K562 (cell line): ENCODE results near the gene RFLNA. TPM values are rescaled to one million over a fixed set of nuclear protein-coding genes. Genes with fewer than 3 reads are reported as not detected.

Experiments
- ATAC-seq: fragments of 200-7000 bp; cut with Tn5 transposase; 3 replicates; pipeline ENCODE4 v1.9.1; 2020; ENCODE audit warnings: moderate library complexity
- BruUV-seq: library from RNA; stranded (reverse); fragments of 400-500 nt; replicated peaks from 2 replicates; lab custom pipeline; 2021; lab: Mats Ljungman, UMichigan
- CTCF ChIA-PET: fragments of 300-600 bp; formaldehyde crosslinking; extraction: SDS; loops from one replicate; lab custom pipeline; 2021; ENCODE audit warnings: low intra/inter-chr PET ratio; lab: Yijun Ruan, JAX
- POLR2A ChIA-PET: fragments of 300-600, 350-650 bp; sonication (Branson Sonifier 250); formaldehyde crosslinking; extraction: SDS; loops from one replicate; lab custom pipeline; 2021; ENCODE audit warnings: antibody characterized with exemption, inconsistent platforms; lab: Yijun Ruan, JAX
- DNase-seq, 4 experiments: peaks; one replicate each; pipeline versions ENCODE4 v3.0.0 to v3.0.0-alpha.2; 2011 to 2018; ENCODE audit warnings: low spot score in 3 of 4, mixed read lengths in 3 of 4; ENCODE audit errors: extremely low read depth in 1 of 4
- FAIRE-seq: peaks from 2 replicates; lab custom pipeline; 2011; peaks lifted over from hg19 to GRCh38; lab: Jason Lieb, UNC
- H2AFZ ChIP-seq: 2 replicates; pipeline ENCODE4 v1.6.0; 2011; ENCODE audit warnings: low read depth, low read length, control low read depth, inconsistent platforms
- H3K27ac ChIP-seq: fragments of 200-600 bp; 3 replicates; pipeline ENCODE4 v1.8.0; 2011; ENCODE audit warnings: low read depth, mild to moderate bottlenecking, control low read depth, inconsistent platforms, low read length, moderate library complexity, mixed read lengths; ENCODE audit errors: extremely low read depth
- H3K27me3 ChIP-seq, 2 experiments: fragments of 300-600 bp in 1 of 2; 2 replicates in 1 of 2; 3 replicates in 1 of 2; pipeline versions ENCODE4 v1.6.0 to v1.8.0; 2011; ENCODE audit warnings: inconsistent platforms in 2 of 2, low read length in 2 of 2, mild to moderate bottlenecking in 1 of 2, mixed read lengths in 1 of 2, moderate library complexity in 1 of 2; ENCODE audit not compliant: control insufficient read depth in 2 of 2, insufficient read depth in 2 of 2
- H3K36me3 ChIP-seq: fragments of 300-600 bp; 3 replicates; pipeline ENCODE4 v1.8.0; 2011; ENCODE audit warnings: mild to moderate bottlenecking, low read length, inconsistent platforms; ENCODE audit not compliant: control insufficient read depth, insufficient read depth
- H3K4me1 ChIP-seq, 2 experiments: fragments of 200-600 bp in 1 of 2; replicated peaks in 1 of 2; 2 replicates in 1 of 2; 3 replicates in 1 of 2; pipeline versions ENCODE4 v1.5.1 to v1.8.0; 2011; ENCODE audit warnings: inconsistent platforms in 2 of 2, low read length in 2 of 2, mild to moderate bottlenecking in 1 of 2, mixed read lengths in 1 of 2, moderate library complexity in 1 of 2; ENCODE audit not compliant: control insufficient read depth in 2 of 2, insufficient read depth in 2 of 2
- H3K4me2 ChIP-seq: 2 replicates; pipeline ENCODE4 v1.6.1; 2011; ENCODE audit warnings: low read length, control low read depth, inconsistent platforms, mixed read lengths; ENCODE audit not compliant: insufficient read depth
- H3K4me3 ChIP-seq: fragments of 200-600 bp; sonication (generic), shearing (Covaris generic); 2 replicates; pipeline ENCODE4 v1.5.1; 2016; ENCODE audit warnings: control low read depth, inconsistent platforms
- H3K79me2 ChIP-seq: fragments of 200-600 bp; 3 replicates; pipeline ENCODE4 v1.8.0; 2011; ENCODE audit warnings: low read length, inconsistent platforms; ENCODE audit not compliant: control insufficient read depth, insufficient read depth
- H3K9ac ChIP-seq, 2 experiments: 2 replicates each; pipeline versions ENCODE4 v1.6.0 to v1.6.1; 2011; ENCODE audit warnings: low read depth in 2 of 2, low read length in 2 of 2, control low read depth in 1 of 2, inconsistent platforms in 1 of 2, mild to moderate bottlenecking in 1 of 2, mixed read lengths in 1 of 2; ENCODE audit not compliant: insufficient read depth in 1 of 2
- H3K9me1 ChIP-seq: one replicate; pipeline ENCODE4 v1.6.0; 2011; ENCODE audit warnings: inconsistent platforms, mild to moderate bottlenecking, low read length, moderate library complexity; ENCODE audit not compliant: control insufficient read depth, insufficient read depth
- H3K9me3 ChIP-seq: replicated peaks from 2 replicates; pipeline ENCODE4 v1.5.1; 2011; ENCODE audit warnings: low read depth, low read length, inconsistent platforms; ENCODE audit not compliant: control insufficient read depth, insufficient read depth
- H4K20me1 ChIP-seq: replicated peaks from 2 replicates; pipeline ENCODE4 v1.6.1; 2011; ENCODE audit warnings: low read length, inconsistent platforms, mixed read lengths; ENCODE audit not compliant: control insufficient read depth, insufficient read depth
- CHD4 ChIP-seq: fragments of 200-600 bp; sonication (generic); IDR thresholded peaks from 3 replicates; pipeline ENCODE4 v1.6.1; 2012; ENCODE audit warnings: low read depth, mild to moderate bottlenecking, mixed read lengths, low read length, inconsistent platforms; ENCODE audit not compliant: insufficient read depth, insufficient replicate concordance, poor library complexity, severe bottlenecking
- GTF2A2 ChIP-seq: IDR thresholded peaks from 2 replicates; pipeline ENCODE4 v1.6.1; 2016; ENCODE audit warnings: mild to moderate bottlenecking, missing genetic modification characterization, missing compliant biosample characterization
- SMARCA5 ChIP-seq: fragments of 450-650 bp; IDR thresholded peaks from 2 replicates; pipeline ENCODE4 v1.6.1; 2016
- ZNF24 ChIP-seq: fragments of 450-650 bp; IDR thresholded peaks from 2 replicates; pipeline ENCODE4 v1.6.1; 2016
- WGBS: fragments of 100-300 bp; shearing (Covaris generic); methylation state at CpG from one replicate; pipeline ENCODE4 v1.1.6; 2016; ENCODE audit warnings: low coverage, mixed read lengths; ENCODE audit not compliant: insufficient coverage; ENCODE audit errors: missing lambda C conversion rate; 5-methylcytosine and 5-hydroxymethylcytosine counted together
- in situ Hi-C: fragments of 300-500 bp; cut with MboI; formaldehyde crosslinking; loops from 4 replicates; pipeline ENCODE4 v1.15.0; 2018; ENCODE audit warnings: inconsistent platforms, mixed read lengths
- intact Hi-C: fragments of 100-400 bp; cut with micrococcal nuclease; formaldehyde crosslinking; loops from 2 replicates; pipeline ENCODE4 v1.14.2; 2022
- polyA plus RNA-seq, 8 experiments: library from polyadenylated mRNA; depleted of rRNA in 4 of 8; stranded (reverse) in 5 of 8; unstranded in 3 of 8; fragments of >200 nt; fragmentation: Nextera tagmentation in 2 of 8; fragmentation: Illumina TruSeq in 1 of 8; extraction: Ambion mirVana in 2 of 8; extraction: Trizol in 1 of 8; gene quantifications; 2 replicates each; pipeline versions ENCODE4 v1.2.1 to v1.2.3, GENCODE V29; 2011 to 2014; ENCODE audit warnings: inconsistent platforms in 1 of 8, missing spikeins in 1 of 8
- total RNA-seq, 7 experiments: library from RNA; depleted of rRNA in 6 of 7; stranded (reverse); fragments of >200 nt in 6 of 7; fragmentation: Illumina TruSeq in 2 of 7; extraction: Trizol in 2 of 7; gene quantifications; 2 replicates each; pipeline versions ENCODE4 v1.2.1 to v1.2.3, GENCODE V29; 2011 to 2021; ENCODE audit warnings: low replicate concordance in 1 of 7

The RFLNA gene
- total and polyA plus RNA-seq, 9 of the 15 experiments (the other 6 are each of a cell fraction or from before 2014, with no cell fraction given), result not detected

DNA sequence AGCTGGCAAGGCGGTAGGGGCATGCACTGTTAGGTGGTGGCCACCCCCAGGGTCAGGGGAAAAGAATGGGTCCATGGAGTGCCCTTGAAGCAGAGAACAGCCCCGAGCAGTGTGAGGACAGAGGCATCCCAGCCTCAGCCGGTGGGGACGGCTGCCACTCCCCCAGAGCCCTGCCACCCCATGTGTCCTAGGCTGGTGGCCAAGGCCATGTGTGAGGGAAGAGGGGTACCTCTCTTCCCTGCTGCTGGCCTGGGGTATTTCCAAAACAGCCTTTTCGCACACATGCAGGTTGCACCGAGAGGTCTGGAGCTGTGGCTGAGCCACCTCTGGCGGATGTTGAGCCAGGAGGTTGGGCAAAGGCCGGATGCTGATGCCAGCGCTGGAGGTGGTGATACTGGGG is 19.9 kb downstream of the RFLNA start:
- ChIA-PET POLR2A (interaction anchor here (0.9 to 1.5 kb wide), 3 partner anchors 11 to 261 kb away, joined by 4 to 5 read pairs (median 4); no protein-coding TSS in a partner anchor), CTCF (no interaction called here)
- no peak overlapping the region for H3K27ac ChIP-seq
- intact Hi-C loops, result loop anchor here (10.0 kb wide), 1 partner anchor 460 kb away; no protein-coding TSS in a partner anchor
- H4K20me1 ChIP-seq, result peaks cover 18% of the 10 kb centered on the region; the same call in 1 of the 2 replicates
- no peak for ATAC-seq
- no peak overlapping the region for H3K9ac ChIP-seq
- H3K9me3 ChIP-seq, result no peaks in the 10 kb centered on the region
- H3K27me3 ChIP-seq, result peaks cover 51 to 82% of the 10 kb centered on the region in 2 experiments
- H2AFZ ChIP-seq, result no peak overlapping the region
- H3K4me3 ChIP-seq, result no peak overlapping the region
- H3K36me3 ChIP-seq, result no peaks in the 10 kb centered on the region
- BruUV-seq, result no TSS peak
- no peaks in the 10 kb centered on the region for H3K9me1 ChIP-seq
- WGBS, result 0% methylated on average over 9 of the region's 9 CpGs
- TF ChIP-seq SMARCA5 (no peak), ZNF24 (no peak), CHD4 (no peak), GTF2A2 (tag) (no peak)
- no peak overlapping the region for H3K4me2 ChIP-seq
- FAIRE-seq, result no peak
- in situ Hi-C loops, result loop anchor here (5.0 kb wide), 1 partner anchor 272 kb away; no protein-coding TSS in a partner anchor
- no peak for DNase-seq
- H3K4me1 ChIP-seq, result peaks cover 0 to 13% of the 10 kb centered on the region in 2 experiments; a peak in 2 of 5 replicates
- no peaks in the 10 kb centered on the region for H3K79me2 ChIP-seq
